Hepatocyte (in vitro differentiated cells): Measurements from ENCODE around the gene KIF25.

Experiments
- EZH2 ChIP-seq: fragments of 200-600 bp; sonication (generic); IDR thresholded peaks from 2 replicates; pipeline ENCODE4 v1.6.1; 2016; ENCODE audit warnings: antibody characterized with exemption, mild to moderate bottlenecking, borderline replicate concordance
- EZH2phosphoT487 ChIP-seq: fragments of 200-600 bp; sonication (generic); IDR thresholded peaks from one replicate; pipeline ENCODE4 v1.6.1; 2018; ENCODE audit warnings: antibody characterized with exemption, mild to moderate bottlenecking, low read depth, moderate library complexity; ENCODE audit not compliant: unreplicated experiment, severe bottlenecking

- TF ChIP-seq EZH2 = no peak
- no peak for TF ChIP-seq EZH2phosphoT487
Measured at GRCh38 chr6:167966540-167966905, 30.9 kb upstream of the KIF25 start.
